ENCODE data around the gene POLG2. TPM values are rescaled to one million over a fixed set of nuclear protein-coding genes. Genes with fewer than 3 reads are reported as not detected.

The POLG2 gene
- total RNA-seq, 1 experiment from 2014 or later: 20.3 TPM

DNA sequence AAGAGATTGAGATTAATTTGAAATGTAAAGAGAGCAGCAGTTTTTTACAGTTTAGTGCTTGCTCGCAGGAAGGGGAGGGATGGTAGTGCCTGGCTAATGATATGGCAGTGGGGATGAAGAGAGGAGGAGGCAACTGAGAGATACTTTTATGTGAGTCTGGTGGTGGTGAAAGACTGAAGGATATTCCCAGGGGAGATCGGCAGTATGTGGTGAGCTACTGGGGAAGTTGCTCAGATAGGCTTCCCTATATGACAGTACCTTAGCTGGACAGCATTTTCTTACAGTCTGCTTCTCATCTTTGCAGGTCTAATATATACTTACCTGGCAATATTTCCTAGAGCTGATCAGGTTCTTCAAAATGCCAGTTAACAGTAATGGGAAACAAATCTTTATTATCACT is 18.6 kb upstream of the POLG2 start:
- Histone ChIP-seq H3F3A (ENCODE audit: low read length, unreplicated experiment) (no peaks in the 10 kb centered on the region), H3K27ac (ENCODE audit: low read length) (no peak overlapping the region), H3K27me3 (ENCODE audit: low read length) (no peaks in the 10 kb centered on the region), H3K4me1 (ENCODE audit: insufficient read depth, low read length) (no peaks in the 10 kb centered on the region), H3K9ac (ENCODE audit: low read length) (no peak overlapping the region), H4K20me1 (ENCODE audit: low read length) (no peaks in the 10 kb centered on the region), H3K9me2 (replicated peaks; ENCODE audit: low read length) (no peaks in the 10 kb centered on the region), H3K36me3 (ENCODE audit: low read depth, low read length) (peaks cover 39% of the 10 kb centered on the region), H3K79me2 (ENCODE audit: low read length) (peaks cover 2% of the 10 kb centered on the region; the same call in 1 of the 2 replicates), H3K4me2 (ENCODE audit: low read length) (no peak overlapping the region), H2AFZ (ENCODE audit: low read length) (no peak overlapping the region), H3K4me3 (ENCODE audit: low read length) (no peak overlapping the region), H3K9me3 (ENCODE audit: low read length) (no peaks in the 10 kb centered on the region)
- CTCF ChIA-PET: no interaction called here
- DNase-seq: no peak
- POLR2A ChIA-PET (ENCODE audit: unreplicated experiment): no interaction called here
- no peak for ATAC-seq
- intact Hi-C loops (cut with micrococcal nuclease): no loop called here
- BruUV-seq (replicated peaks): no TSS peak
- TF ChIP-seq EZH2 (IDR thresholded peaks at IDR 0.05; ENCODE audit: low read length, unreplicated experiment) (no peak), EZH2phosphoT487 (IDR thresholded peaks at IDR 0.05; ENCODE audit: borderline replicate concordance, low read length) (no peak), CTCF (conservative IDR thresholded peaks at IDR 0.05; ENCODE audit: low read depth, low read length) (no peak)

DNA sequence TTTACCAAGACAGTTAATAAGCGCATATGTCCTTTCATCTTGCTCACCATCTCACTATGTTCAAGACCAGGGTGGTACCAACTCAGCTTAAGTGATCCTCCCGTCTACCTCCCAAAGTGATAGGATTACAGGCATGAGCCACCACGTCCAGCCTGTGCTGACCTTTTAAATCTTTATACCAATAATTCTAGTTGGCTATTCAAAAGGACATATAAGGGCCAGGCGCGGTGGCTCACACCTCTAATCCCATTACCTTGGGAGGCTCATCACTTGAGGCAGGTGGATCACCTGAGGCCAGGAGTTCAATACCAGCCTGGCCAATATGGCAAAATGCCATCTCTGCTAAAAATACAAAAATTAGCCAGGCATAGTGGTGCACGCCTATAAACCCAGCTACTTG is 12.3 kb upstream of the POLG2 start:
- CTCF ChIA-PET: no interaction called here
- ATAC-seq: no peak

More for the DNA sequence above, 12.3 kb upstream of the POLG2 start:
- Histone ChIP-seq H3K4me3 (ENCODE audit: low read length) (no peak overlapping the region), H3K4me1 (ENCODE audit: insufficient read depth, low read length) (peaks cover 11% of the 10 kb centered on the region), H3K9me2 (replicated peaks; ENCODE audit: low read length) (no peaks in the 10 kb centered on the region), H3K27ac (ENCODE audit: low read length) (no peak overlapping the region), H2AFZ (ENCODE audit: low read length) (no peak overlapping the region), H3K79me2 (ENCODE audit: low read length) (peaks cover 59% of the 10 kb centered on the region), H3K36me3 (ENCODE audit: low read depth, low read length) (peaks cover 33% of the 10 kb centered on the region), H3K9me3 (ENCODE audit: low read length) (no peaks in the 10 kb centered on the region), H3F3A (ENCODE audit: low read length, unreplicated experiment) (no peaks in the 10 kb centered on the region), H4K20me1 (ENCODE audit: low read length) (peaks cover 32% of the 10 kb centered on the region), H3K4me2 (ENCODE audit: low read length) (peak overlapping the region; percentile 20; the same call in 1 of the 2 replicates), H3K9ac (ENCODE audit: low read length) (no peak overlapping the region), H3K27me3 (ENCODE audit: low read length) (no peaks in the 10 kb centered on the region)
- POLR2A ChIA-PET (ENCODE audit: unreplicated experiment): no interaction called here
- BruUV-seq (replicated peaks): no TSS peak
- no peak for TF ChIP-seq CTCF (conservative IDR thresholded peaks at IDR 0.05; ENCODE audit: low read depth, low read length)
- no peak for TF ChIP-seq EZH2phosphoT487 (IDR thresholded peaks at IDR 0.05; ENCODE audit: borderline replicate concordance, low read length)
- TF ChIP-seq EZH2 (IDR thresholded peaks at IDR 0.05; ENCODE audit: low read length, unreplicated experiment): no peak
- no peak for DNase-seq
- intact Hi-C loops (cut with micrococcal nuclease): loop anchor here (5.0 kb wide), 1 partner anchor 138 kb away; no protein-coding TSS in a partner anchor
